Gastroesophageal sphincter (tissue), 3 donors: ENCODE data around the gene OLFML2A.

ENCODE experiments used
- EP300 ChIP-seq: sonication (generic); formaldehyde crosslinking; IDR thresholded peaks from one replicate; pipeline ENCODE4 v1.6.1; 2017; ENCODE audit warnings: antibody characterized with exemption, mild to moderate bottlenecking
- POLR2A ChIP-seq, 2 donors: fragments of 450-650 bp; IDR thresholded peaks; one replicate each; pipeline ENCODE4 v1.6.1; 2017; ENCODE audit warnings: antibody characterized with exemption in 2 of 2, mild to moderate bottlenecking in 2 of 2, moderate library complexity in 1 of 2
- POLR2AphosphoS5 ChIP-seq: sonication (generic); formaldehyde crosslinking; IDR thresholded peaks from one replicate; pipeline ENCODE4 v1.6.1; 2017; ENCODE audit warnings: antibody characterized with exemption
- TF ChIP-seq, protein P1 (sequence below), 4 experiments: fragments of 200-600 bp in 2 of 4; fragments of 450-650 bp in 2 of 4; sonication (generic) in 1 of 4; IDR thresholded peaks; one replicate each; pipeline ENCODE4 v1.5.1; 2017 to 2019; ENCODE audit warnings: antibody characterized with exemption in 4 of 4, mild to moderate bottlenecking in 2 of 4, moderate library complexity in 2 of 4

DNA sequence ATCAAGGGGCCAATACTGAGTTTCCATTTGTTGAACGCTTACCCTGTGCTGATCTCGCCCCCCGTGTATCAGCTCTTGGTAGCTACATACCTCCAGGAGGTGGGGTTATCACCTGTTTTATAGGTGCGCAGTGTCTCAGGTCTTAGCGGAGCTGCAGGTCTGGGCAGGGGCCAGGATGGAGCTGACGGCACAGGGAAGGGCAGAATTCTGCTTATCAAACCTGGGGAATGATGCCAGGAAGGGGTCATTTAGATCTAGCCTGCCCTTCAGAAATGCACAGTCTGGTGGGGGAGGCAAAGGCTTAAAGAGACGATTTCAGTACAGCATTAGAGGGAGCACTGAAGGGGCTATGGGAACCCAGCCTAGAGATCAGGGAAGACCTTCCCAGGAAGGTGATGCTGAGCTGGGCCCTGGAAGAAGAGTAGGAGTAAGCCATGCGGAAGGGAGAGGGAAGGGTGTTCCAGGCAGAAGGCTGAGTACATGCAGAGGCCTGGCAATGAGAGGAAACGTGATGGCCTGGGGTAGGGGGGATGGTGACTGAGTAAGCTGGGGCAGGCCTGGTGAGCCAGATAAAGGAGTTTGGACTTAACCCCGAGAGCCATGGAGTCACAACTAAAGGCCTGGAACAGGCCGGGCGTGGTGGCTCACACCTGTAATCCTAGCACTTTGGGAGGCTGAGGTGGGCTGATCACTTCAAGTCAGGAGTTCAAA is 31.5 kb downstream of the OLFML2A start:
- TF ChIP-seq, protein P1, sequence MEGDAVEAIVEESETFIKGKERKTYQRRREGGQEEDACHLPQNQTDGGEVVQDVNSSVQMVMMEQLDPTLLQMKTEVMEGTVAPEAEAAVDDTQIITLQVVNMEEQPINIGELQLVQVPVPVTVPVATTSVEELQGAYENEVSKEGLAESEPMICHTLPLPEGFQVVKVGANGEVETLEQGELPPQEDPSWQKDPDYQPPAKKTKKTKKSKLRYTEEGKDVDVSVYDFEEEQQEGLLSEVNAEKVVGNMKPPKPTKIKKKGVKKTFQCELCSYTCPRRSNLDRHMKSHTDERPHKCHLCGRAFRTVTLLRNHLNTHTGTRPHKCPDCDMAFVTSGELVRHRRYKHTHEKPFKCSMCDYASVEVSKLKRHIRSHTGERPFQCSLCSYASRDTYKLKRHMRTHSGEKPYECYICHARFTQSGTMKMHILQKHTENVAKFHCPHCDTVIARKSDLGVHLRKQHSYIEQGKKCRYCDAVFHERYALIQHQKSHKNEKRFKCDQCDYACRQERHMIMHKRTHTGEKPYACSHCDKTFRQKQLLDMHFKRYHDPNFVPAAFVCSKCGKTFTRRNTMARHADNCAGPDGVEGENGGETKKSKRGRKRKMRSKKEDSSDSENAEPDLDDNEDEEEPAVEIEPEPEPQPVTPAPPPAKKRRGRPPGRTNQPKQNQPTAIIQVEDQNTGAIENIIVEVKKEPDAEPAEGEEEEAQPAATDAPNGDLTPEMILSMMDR (IDR thresholded peaks at IDR 0.05): no peak
- TF ChIP-seq POLR2A (IDR thresholded peaks at IDR 0.05) (no peak), POLR2AphosphoS5 (no peak), EP300 (no peak)
